GM21528 (cell line): ENCODE results near the gene ARMC3.
"Not testable (repeated sequence)": the region's sequence is repeated elsewhere in the genome, so short reads cannot be mapped to it uniquely, and the experiment has no call there.

Source experiments
- ATAC-seq: cut with Tn5 transposase; IDR thresholded peaks from one replicate; pipeline ENCODE4 v1.9.1; 2021; ENCODE audit warnings: mild to moderate bottlenecking, moderate library complexity; ENCODE audit not compliant: unreplicated experiment, low FRiP score

Gene ARMC3

DNA sequence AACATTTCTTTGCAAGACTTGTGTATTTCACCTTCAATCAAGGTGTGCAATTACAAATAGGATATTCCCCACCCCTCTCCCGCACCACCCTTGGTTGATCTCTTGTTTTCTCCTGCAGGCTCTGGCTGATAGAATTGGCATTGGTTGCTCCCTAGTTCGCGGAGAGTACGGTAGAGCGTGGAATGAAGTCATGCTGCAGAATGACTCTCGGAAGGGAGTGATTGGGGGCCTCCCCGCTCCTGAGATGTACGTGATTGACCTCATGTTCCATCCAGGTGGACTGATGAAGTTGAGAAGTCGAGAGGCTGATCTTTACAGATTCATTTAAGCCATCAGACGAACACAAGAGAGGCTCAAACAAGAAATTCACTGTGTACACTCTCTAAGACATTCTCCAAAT, 109.3 kb downstream of the ARMC3 start:
- no peak for ATAC-seq

DNA sequence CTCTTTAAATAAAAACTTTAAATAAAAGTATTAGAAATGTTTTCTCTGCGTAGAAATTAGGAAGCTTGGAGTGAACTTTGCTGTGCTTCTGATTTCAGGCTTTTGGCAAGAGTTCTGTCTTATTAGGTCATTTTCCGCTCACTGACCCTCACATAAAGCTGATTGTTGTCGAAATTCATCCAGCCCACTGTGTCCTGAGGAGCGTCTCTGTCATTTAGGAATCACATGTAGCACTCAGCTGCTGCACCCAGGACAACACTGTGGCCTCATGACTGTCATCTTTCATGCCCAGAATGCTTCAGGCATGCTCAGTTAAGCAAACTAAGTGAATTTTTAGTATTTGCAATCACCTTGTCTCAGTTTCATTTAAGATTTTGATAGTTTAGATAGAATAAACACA, 109.7 kb downstream of the ARMC3 start:
- no peak for ATAC-seq

DNA sequence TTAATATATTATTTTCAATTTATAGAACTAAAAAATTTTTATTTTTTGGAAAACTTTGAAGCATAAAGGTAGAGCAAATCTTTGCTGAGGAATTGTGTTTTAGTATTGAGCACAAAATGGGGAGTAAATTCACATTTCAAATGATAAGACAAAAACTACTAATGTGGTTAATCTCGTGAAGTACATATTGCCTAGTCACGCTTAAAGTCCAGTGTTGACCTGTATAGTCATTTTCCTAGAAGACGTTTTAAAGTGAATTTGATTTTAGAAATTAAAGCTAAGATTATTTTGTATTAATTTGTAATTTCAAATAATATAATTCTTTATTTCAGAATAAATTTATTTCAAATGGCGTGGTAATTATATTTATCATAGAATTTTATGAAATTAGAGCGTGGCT, 110.3 kb downstream of the ARMC3 start:
- no peak for ATAC-seq

DNA sequence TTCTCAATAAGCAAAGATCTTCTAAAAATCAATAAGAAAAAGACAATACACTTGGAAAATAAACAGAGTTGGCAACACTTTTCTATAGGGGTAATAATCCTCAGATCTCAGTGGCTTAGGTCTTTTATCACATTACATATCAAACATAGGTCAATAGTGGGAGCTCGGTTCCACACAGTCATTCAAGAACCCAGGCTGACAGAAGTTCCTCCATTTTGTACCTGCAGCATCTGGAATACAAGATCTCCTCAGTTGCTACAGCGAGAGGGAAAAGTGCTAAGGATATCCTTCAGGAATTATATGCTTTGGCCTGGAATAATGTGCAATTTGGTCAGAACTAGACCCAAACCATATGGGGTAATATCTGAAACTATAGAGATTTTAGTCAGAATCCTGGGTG, 112.1 kb downstream of the ARMC3 start:
- ATAC-seq, result no peak

DNA sequence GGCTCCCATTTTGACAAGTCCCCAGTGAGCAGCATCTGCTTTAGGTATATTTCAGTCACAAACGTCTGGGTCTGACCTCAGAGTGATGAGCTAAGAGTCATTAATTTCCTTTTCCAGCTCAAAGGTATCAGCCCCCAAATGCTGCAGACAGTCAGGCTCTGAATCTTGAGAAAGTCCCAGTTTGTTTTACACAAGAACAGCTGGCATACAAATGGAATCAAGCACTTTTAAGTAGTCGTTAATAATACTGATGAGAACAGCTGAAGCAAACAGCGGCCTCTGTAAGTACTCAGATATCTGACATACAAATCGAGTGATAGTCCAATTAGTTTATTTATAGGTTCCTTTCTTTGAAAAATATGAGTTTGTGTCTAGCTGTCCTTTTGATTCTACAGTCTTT, 118.2 kb downstream of the ARMC3 start:
- ATAC-seq, result no peak

DNA sequence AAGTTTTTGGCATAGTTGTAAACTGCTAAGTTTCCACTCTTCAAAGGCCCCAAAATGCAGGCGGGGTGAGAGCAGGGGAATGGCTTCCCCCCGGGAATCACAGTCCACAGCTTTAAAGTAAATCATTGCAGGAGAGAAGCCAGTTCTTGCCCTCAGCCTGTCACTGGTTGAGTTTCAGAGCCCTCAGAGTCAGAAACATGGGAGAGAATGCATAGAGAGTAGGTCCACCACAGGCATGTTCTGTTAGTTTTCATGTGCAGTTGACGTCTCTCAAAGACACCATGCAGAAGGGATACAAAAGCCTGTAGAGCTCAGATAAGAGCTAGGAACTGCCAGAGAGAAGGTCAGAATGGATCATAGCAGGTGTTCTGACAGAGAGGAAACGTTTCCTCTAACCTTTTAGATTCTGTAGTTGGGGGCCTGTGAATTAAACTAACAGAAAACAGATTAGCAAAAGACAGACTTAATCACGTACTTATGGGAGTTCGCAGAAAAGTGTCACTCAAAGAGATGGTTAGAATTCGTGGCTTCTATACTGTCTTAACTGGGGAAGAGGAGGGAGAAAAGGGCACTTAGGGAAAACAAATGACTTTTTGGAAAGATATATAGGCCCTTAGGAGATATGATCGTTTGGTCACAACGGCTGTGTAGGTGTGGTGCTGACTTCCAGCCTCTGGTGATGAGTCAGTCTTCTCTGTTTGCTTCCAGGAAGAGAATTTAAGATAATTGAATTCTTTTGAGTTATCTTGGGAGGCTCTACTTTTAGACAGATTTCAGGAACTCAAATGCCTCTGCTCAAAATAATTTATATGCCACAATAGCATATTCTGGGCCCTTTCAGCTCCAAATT, 119.6 kb downstream of the ARMC3 start:
- ATAC-seq, result no peak

DNA sequence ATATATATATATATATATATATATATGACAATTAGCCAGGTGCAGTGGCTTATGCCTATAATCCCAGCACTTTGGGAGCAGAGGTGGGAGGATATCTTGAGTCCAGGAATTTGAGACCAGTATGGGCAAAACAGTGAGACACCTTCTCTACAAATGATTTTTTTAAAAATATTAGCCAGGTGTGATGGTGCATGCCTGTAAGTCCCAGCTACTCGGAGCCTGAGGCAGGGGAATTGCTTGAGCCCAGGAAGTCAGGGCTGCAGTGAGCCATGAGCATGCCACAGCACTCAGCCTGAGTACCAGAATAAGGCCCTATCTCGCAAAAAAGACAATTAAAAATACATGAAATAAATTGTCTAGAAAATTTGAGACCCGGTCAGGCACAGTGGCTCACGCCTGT, 120.3 kb downstream of the ARMC3 start:
- ATAC-seq, result no peak

DNA sequence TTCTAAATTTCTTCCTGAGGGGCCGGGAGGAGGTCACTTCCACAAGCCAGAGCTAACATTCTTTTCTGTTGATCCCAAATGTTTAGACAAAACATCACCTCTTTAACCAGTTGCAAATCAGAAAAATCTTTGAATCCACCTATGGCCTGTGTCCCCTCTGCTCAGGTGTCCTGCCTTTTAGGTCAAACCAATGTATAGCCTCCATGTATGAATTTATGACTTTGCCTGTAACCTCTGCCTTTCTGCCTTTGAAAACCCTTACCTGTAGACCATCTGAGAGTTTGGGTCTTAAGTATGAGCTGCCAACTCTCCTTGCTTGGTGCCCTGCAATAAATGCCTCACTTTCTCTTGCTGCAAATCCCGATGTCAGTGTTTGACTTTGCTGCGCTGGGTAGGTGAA, 123.4 kb downstream of the ARMC3 start:
- ATAC-seq, result no peak

DNA sequence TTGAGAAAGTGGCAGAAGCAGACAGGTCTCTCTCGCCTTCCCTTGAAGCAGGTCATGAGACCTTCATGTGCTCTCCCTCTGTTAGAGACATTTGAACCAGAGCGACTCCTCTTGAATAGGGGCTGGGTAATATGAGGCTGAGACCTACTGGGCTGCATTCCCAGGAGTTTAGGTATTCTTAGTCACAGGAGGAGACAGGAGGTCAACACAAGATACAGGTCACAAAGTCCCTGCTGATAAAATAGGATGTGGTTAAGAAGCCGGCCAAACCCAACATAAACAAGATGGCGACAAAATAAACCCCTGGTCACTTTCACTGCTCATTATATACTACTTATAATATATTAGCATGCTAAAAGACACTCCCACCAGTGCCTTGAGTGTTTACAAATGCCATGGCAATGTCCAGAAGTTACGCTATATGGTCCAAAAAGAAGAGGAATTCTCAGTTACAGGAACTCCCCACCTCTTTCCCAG, 124.0 kb downstream of the ARMC3 start:
- no peak for ATAC-seq

DNA sequence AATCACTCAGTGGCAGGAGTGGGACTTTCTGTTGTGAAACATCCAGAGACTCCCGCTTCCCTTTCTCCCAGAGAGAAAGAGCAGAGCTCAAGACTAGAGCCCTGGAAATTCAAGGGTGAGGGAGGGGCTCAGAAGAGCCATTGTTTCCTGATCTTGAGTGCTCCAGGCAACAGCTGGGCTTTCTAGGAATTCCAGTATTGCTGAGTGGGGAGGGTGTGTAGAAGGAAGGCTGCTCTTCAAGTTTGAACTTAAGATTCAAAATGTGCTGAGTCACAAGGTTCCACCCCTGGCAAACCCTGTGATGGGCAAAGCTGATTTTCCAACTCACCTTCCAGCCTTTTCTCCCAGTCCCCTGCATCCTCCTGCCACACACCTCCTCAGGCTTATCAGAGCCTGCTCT, 125.2 kb downstream of the ARMC3 start:
- ATAC-seq, result no peak

DNA sequence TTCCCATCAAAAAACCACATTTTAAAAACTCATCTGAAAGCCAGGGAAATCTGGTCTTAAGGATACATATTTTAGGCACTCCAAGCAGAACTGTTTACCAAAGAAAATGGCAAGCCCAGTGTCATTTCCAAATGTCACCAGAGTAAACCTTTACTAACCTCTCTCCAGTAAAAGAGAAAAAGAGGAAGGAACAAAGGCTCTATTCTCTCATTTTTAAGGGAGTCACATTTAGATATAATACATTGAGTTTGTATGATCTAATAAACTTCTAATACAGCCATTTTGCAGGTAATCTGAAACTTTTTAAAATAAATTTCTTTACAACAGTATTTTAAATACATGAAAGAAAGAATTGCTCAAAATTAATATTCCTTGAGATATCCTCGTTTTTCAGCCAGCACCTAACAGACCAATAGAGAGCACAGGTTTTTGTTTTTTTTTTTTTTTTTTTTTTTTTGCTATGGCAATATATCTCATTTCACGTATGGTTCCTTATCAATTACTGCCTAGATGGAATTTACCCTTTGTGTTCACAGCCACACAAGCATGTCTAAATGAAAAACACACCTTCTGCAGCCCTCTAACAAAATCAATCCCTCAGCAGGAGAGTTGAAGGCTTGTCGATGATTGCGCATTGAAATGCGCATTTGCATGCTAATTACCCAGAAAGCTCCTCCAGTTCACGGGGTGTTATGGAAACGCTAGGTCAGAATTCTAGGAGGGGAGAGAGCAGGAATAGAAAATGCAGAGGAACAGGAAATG, 127.8 kb downstream of the ARMC3 start:
- no peak for ATAC-seq

DNA sequence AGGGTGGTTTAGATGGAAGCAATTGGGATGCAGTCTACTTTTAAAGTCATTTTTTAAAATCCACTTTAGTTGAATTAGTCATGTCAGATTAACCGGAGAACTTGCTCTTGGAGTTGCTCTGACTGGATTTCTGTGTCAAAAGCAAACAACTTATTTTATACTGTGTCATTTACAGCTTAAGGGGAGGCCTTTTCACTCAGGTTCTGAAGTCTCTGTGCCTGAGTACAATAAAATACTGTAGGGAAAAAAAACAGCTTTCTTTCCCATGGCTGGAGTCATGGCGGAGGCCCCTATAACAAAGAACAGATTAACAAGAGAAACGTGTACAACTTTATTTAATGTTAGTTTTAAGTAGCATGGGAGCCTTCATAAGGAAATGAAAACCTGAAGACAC, 128.3 kb downstream of the ARMC3 start:
- no peak for ATAC-seq

DNA sequence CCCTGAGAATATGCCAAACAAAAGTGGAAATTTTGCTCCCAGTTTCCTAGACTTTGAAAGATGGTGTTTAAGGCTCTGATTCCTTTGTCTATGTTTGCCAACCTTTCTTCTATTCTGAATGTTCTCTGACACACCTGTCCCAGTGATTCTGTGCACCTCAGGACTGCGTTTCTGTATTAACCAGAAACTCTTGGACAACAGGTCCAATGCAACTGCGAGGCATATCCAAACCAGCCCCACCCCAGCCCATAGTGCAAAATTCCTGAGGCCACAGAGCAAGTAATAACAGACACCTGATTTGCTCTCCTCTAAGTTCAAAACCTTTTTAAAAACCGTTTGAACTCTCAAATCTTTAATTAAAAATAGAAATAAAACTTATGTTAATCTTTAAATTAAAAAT, 130.5 kb downstream of the ARMC3 start:
- ATAC-seq, result no peak

DNA sequence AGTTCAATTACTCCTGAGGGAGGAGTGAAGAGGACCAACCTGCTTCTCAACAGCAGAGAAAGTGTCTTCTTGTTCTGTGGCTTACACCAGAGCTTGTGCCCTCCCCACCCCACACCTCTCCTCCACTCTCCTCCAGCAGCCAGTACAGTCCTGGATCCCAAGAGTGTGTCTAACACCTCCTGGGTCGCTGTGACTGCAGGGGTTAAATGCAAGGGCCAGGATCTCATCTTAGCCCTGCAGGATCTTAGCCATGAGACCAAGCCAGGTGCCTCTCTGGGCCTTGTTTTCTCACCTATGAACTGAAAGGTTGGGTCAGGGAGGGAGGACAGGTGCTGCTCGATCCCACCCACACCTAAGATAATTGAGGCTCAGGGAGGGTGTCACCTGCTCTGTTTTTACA, 133.1 kb downstream of the ARMC3 start:
- no peak for ATAC-seq

DNA sequence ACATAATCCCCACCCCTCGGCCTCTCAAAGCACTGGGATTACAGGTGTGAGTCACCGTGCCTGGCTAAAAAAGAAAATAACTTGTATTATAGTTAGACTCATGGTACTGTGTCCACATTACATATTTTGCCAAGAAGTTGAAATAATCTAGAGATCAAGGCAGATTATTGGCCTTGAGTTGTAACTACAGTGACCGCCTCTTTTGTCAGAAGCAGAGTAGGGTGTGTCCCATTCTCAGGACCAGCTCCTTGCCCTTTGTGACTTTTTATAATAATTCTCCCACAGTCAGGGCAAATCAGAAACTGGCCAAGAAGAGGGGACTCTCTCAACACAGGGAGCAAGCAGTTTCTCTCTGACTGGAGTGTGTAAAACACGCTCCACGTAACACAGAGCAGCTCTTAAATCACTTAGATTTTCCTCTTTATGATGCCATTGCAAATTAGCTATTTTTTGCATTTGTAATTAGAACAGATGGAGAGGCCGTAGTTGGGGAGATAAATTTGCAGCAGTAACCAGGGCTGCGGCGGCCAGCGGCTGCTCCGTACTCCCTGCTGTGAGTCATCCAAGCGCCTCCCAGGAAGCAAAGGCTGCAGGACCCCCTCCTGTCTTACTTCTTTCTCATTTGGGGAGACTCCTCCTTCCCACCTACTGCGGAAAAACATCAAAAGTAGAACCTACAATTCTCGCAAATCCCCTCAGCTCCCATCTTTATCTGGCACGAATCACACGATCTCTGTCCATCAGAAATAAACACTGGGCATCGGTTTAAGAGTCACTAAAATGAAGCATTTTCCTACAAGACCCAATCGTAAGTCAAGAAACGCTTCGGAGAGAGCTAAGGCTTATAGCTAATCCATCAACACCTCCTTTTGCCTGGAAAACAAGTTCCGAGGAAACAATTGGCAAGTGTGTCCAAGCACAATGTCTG, 135.5 kb downstream of the ARMC3 start:
- ATAC-seq, result no peak

DNA sequence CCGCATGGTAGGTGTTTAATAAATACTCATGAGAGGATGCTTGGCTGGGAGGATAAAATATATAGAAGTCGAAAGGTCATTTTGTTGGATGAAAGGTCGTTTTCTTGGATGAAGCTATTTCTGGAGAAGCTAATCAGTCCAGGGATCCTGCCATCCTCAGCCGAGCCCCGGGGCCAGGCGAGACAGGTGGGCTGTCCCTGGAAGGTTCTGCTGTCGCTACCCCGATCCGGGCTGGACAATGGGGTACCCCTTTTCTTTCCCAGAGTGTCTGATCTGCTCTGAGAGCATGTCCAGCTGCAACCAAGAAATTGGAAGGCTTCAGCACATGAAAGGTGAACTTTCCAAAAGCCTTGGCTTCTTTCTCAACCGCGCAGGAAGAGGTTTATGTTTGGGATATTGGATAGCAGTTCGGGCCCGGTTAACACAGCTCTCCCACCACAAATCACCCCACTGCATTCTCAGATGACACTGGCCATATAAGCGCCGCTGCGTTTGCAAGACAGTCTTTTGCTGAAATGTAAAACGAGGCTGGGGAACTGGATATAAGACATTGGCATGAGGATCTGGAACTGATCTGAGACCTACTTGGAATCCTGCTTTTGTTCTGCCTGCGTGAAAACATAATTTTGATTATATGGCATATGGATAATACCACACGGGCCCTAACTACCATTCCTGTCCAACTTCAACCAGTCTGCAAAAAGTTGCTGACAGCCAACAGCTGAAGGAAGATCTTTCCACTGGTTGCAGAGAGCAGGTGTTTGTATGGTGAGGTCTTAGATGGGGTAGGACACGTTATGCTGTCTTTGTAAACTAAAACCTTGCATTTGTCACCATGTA, 136.3 kb downstream of the ARMC3 start:
- ATAC-seq, result no peak

DNA sequence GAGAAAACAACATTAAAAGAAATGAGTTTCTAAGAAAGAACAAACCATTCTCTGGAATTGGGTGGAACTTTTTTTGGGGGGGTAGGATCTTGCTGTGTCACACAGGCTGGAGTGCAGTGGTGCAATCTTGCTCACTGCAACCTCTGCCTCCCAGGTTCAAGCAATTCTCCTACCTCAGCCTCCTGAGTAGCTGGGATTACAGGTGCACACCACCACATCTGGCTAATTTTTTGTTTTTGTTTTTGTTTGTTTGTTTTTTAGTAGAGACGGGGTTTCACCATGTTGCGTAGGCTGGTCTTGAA, 136.9 kb downstream of the ARMC3 start:
- not testable (repeated sequence) for ATAC-seq

DNA sequence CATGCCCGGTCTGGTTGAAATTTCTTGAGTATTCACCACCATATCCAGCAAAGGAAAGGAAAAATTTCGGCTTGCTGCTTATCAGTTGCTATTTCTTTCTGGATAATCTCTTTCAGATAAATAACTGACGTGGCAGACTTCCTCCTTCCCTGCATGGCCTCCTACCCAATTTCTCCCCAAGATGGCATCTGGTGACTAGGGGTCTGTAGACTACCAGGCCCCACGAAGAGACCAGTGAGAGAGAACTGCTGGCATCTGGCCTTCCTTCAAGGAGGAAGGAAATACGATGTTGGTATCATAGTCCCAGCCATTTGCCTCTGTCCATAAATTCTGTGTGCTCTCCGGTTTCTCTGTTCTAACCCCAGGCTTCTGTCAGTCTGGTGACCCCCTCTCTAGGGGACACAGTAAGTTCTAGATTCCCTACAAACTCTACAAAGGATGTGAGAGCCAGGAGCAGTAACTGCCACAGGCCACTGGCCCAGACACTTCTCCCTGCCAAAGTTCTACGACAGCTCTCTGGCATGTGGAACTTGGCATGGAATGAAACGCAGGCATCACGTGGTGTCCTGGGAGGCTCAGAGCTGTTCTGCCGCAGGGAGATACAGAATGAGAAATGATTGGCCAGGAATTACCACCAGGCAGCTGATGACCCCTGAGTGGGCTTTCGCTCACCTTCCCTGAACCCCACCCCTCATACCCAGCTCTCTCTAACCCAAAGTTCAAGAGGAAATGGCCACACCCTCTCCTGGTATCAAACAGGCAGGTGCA, 137.5 kb downstream of the ARMC3 start:
- no peak for ATAC-seq

DNA sequence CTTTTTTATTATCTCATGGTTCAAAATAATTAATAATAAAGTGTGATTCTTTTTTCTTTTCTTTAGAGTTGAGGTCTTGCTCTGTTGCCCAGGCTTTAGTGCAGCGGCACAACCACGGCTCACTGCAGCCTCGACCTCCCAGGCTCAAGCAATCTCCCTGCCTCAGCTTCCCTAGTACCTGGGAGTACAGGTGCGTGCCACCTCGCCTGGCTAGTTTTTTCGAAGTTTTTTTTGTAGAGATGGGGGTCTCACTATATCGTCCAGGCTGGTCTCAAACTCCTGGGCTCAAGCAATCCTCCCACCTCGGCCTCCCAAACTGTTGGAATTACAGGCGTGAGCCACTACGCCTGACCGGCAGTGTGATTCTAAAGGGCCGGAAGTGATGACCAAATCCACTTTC, 139.5 kb downstream of the ARMC3 start:
- no peak for ATAC-seq
